GM12872 (cell line): ENCODE data around the gene FGD1.

ENCODE experiments used
- CTCF ChIP-seq: IDR thresholded peaks from 3 replicates; pipeline ENCODE4 v1.5.1; 2011; ENCODE audit warnings: low read depth, mild to moderate bottlenecking, low read length, moderate library complexity; ENCODE audit not compliant: insufficient read depth

The FGD1 gene

GRCh38 chrX:54411732-54412131 is 84.3 kb downstream of the FGD1 start:
- TF ChIP-seq CTCF = no peak

- TF ChIP-seq CTCF = no peak
These were observed 88.8 kb downstream of the FGD1 start for GRCh38 chrX:54407266-54407665.

- TF ChIP-seq CTCF = no peak
These were observed 98.9 kb downstream of the FGD1 start for GRCh38 chrX:54397113-54397512.
